ENCODE results near the gene PKP3.
"Not testable (repeated sequence)": the region's sequence is repeated elsewhere in the genome, so short reads cannot be mapped to it uniquely, and the experiment has no call there.

- TF ChIP-seq MXI1 (IDR thresholded peaks at IDR 0.05; ENCODE audit: low read depth, low read length); REST (IDR thresholded peaks at IDR 0.05; ENCODE audit: low read depth, low read length); GATA2 (CRISPR knock-in tag; IDR thresholded peaks at IDR 0.05); CTCF (IDR thresholded peaks at IDR 0.05); PBX3 (IDR thresholded peaks at IDR 0.05); EZH2phosphoT487 (IDR thresholded peaks at IDR 0.05; ENCODE audit: borderline replicate concordance, low read depth); MEF2A (IDR thresholded peaks at IDR 0.05; ENCODE audit: borderline replicate concordance, low read depth); RAD21 (IDR thresholded peaks at IDR 0.05; ENCODE audit: low read length): not testable (repeated sequence)
Measured at GRCh38 chr11:349270-349954, 44.6 kb upstream of the PKP3 start.
